ENCODE results near the gene PRPF19. TPM values are rescaled to one million over a fixed set of nuclear protein-coding genes. Genes with fewer than 3 reads are reported as not detected.

Gene PRPF19
- 39.8 and 46.0 TPM in 2 replicates for total RNA-seq

DNA sequence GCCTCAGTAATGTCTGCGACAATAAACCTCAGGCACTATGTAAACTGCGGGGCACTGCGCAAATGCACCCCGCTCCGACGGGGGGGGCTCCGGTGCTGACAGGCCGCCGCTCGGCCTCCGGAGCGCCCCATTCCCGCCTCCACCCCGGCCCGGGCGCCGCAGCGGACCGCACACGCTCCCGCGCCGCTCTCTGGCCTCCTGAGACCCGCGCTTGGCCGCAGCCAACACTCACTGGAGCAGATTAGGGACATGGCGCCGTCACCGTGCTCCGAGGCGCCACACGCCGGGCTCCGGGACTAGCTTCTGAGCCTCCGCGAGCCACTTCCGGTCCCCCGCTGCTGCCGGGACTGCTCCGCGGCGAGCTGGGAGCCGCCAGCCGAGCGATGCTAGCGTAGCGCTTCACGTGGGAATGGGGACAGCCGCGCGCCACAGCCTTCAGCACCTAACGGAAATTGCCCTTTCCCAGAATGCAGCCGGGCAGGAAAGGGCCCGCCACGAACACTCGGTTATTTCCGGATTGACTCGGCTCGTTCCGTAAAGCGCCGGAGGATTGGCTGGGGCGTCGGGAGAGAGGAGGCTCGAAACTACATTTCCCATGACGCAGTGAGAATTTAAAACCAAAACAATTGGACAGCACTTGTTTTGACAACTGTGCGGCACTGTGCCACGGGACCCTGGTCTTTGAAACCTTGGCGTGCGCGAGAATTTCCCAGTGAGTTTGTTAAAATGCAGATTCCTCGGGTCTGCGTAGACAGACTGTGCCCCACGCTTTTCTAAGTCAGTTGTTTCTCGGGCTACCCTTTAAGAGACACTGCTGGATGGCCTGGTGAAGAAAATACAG lies at the start of gene PRPF19:
TSS of gene PRPF19 (minus strand) at position 454 of the 841 bp plus-strand sequence. CDS start at position 251, 203 bp downstream.
- Histone ChIP-seq H3K4me1 (ENCODE audit: insufficient read depth, low read length) (peaks cover 20% of the 10 kb centered on the region), H3K27ac (ENCODE audit: low read depth, low read length) (peak within 1 kb of the TSS; percentile 76)

DNA sequence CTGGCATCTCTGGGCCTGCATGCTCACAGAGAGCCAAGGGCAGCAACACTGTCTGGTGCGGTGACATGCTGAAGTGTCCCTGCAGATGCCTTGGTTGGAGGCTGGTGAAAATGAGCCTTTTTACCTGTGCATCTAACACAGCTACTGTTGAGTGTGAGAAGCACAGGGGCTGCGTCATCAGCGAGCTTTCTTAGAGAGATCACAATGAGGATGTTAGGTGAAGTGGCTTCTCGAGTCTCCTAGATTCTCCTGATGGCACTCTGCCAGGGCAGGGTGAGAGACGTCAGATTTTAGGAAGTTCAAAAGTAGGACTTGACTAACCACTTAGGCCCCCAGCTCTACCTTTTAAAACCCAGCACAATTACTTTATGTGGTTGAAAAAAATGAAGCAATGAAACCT lies 49.2 kb upstream of the PRPF19 start:
- Histone ChIP-seq H3K9me3 (ENCODE audit: low read depth, low read length) (no peaks in the 10 kb centered on the region), H3K4me3 (ENCODE audit: insufficient read depth, low read length) (no peak overlapping the region), H3K4me2 (ENCODE audit: insufficient read depth, low read length) (no peak overlapping the region), H3K27ac (ENCODE audit: low read depth, low read length) (no peak overlapping the region), H2AFZ (ENCODE audit: low read length) (no peak overlapping the region), H3K79me2 (ENCODE audit: insufficient read depth, low read length) (no peaks in the 10 kb centered on the region), H3K27me3 (ENCODE audit: insufficient read depth, low read length) (peaks cover 4% of the 10 kb centered on the region), H3K36me3 (ENCODE audit: insufficient read depth, low read length) (no peaks in the 10 kb centered on the region), H4K20me1 (ENCODE audit: insufficient read depth, low read length) (no peaks in the 10 kb centered on the region), H3K4me1 (ENCODE audit: insufficient read depth, low read length) (peaks cover 11% of the 10 kb centered on the region)
- TF ChIP-seq, protein P1, sequence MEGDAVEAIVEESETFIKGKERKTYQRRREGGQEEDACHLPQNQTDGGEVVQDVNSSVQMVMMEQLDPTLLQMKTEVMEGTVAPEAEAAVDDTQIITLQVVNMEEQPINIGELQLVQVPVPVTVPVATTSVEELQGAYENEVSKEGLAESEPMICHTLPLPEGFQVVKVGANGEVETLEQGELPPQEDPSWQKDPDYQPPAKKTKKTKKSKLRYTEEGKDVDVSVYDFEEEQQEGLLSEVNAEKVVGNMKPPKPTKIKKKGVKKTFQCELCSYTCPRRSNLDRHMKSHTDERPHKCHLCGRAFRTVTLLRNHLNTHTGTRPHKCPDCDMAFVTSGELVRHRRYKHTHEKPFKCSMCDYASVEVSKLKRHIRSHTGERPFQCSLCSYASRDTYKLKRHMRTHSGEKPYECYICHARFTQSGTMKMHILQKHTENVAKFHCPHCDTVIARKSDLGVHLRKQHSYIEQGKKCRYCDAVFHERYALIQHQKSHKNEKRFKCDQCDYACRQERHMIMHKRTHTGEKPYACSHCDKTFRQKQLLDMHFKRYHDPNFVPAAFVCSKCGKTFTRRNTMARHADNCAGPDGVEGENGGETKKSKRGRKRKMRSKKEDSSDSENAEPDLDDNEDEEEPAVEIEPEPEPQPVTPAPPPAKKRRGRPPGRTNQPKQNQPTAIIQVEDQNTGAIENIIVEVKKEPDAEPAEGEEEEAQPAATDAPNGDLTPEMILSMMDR (IDR thresholded peaks at IDR 0.05; ENCODE audit: extremely low read depth, low read depth, low read length): no peak
- no peak for DNase-seq (ENCODE audit: insufficient read length, low spot score, missing footprints)

More for the DNA sequence above, at the start of gene PRPF19:
- H3K36me3 ChIP-seq (ENCODE audit: insufficient read depth, low read length): peaks cover 21% of the 10 kb centered on the region
- H3K27me3 ChIP-seq (ENCODE audit: insufficient read depth, low read length): peaks cover 14% of the 10 kb centered on the region
- TF ChIP-seq, protein P1 (IDR thresholded peaks at IDR 0.05; ENCODE audit: extremely low read depth, low read depth, low read length): no peak
- DNase-seq (ENCODE audit: insufficient read length, low spot score, missing footprints): peak; percentile 98
- H3K9me3 ChIP-seq (ENCODE audit: low read depth, low read length): no peaks in the 10 kb centered on the region
- H3K79me2 ChIP-seq (ENCODE audit: insufficient read depth, low read length): peaks cover 38% of the 10 kb centered on the region
- peak within 1 kb of the TSS; percentile 97 for H2AFZ ChIP-seq (ENCODE audit: low read length)
- H4K20me1 ChIP-seq (ENCODE audit: insufficient read depth, low read length): peaks cover 28% of the 10 kb centered on the region
- H3K4me3 ChIP-seq (ENCODE audit: insufficient read depth, low read length): peak within 1 kb of the TSS; percentile 89
- peak within 1 kb of the TSS; percentile 96 for H3K4me2 ChIP-seq (ENCODE audit: insufficient read depth, low read length)

DNA sequence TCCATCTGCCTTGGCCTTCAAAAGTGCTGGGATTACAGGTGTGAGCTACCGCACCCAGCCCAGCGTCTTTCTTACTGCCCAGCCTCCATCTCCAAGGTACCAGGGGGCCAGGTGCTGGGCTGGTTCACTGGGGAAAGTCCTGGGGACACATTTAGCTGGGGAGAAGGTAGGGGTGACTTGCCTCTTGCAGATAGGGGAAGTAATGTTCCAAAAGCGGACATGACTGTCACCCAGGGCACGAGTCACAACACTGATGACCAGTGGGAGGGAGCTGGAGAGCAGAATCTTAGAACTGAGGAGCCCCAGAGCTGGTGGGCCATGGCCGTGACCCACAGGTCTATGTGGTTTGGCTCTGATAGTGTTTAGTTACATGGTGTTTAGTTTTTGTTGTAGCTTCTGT lies 48.0 kb upstream of the PRPF19 start:
- H3K27me3 ChIP-seq (ENCODE audit: insufficient read depth, low read length): no peaks in the 10 kb centered on the region
- no peak overlapping the region for H3K4me2 ChIP-seq (ENCODE audit: insufficient read depth, low read length)
- H3K36me3 ChIP-seq (ENCODE audit: insufficient read depth, low read length): no peaks in the 10 kb centered on the region
- H3K4me1 ChIP-seq (ENCODE audit: insufficient read depth, low read length): peaks cover 11% of the 10 kb centered on the region
- no peak for DNase-seq (ENCODE audit: insufficient read length, low spot score, missing footprints)
- no peak overlapping the region for H2AFZ ChIP-seq (ENCODE audit: low read length)
- no peaks in the 10 kb centered on the region for H4K20me1 ChIP-seq (ENCODE audit: insufficient read depth, low read length)
- no peak overlapping the region for H3K4me3 ChIP-seq (ENCODE audit: insufficient read depth, low read length)
- TF ChIP-seq, protein P1 (IDR thresholded peaks at IDR 0.05; ENCODE audit: extremely low read depth, low read depth, low read length): no peak
- no peaks in the 10 kb centered on the region for H3K79me2 ChIP-seq (ENCODE audit: insufficient read depth, low read length)
- H3K9me3 ChIP-seq (ENCODE audit: low read depth, low read length): no peaks in the 10 kb centered on the region
- no peak overlapping the region for H3K27ac ChIP-seq (ENCODE audit: low read depth, low read length)

DNA sequence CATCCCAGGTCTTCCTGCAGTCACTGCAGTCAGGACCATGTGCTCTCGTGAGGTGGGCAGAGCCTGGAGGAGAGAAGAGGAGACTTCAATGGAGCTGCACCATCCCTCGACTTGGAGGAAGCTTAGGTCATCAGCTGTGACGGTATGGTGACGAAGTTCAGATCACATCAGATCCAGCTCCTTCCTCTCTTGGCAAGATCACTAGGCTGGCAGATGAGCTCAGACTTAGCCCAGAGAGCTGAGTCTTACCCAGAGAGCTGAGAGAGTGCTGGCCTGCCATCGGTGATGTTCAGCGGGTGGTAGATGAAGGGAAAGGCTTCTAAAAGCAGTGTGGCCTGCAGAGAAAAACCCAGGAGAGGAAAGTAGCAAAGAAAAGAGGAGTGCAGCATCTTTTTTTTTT lies 47.4 kb upstream of the PRPF19 start:
- Histone ChIP-seq H3K27ac (ENCODE audit: low read depth, low read length) (no peak overlapping the region), H3K36me3 (ENCODE audit: insufficient read depth, low read length) (no peaks in the 10 kb centered on the region), H2AFZ (ENCODE audit: low read length) (peak overlapping the region; percentile 76), H3K27me3 (ENCODE audit: insufficient read depth, low read length) (no peaks in the 10 kb centered on the region), H4K20me1 (ENCODE audit: insufficient read depth, low read length) (no peaks in the 10 kb centered on the region), H3K9me3 (ENCODE audit: low read depth, low read length) (no peaks in the 10 kb centered on the region), H3K4me1 (ENCODE audit: insufficient read depth, low read length) (peaks cover 11% of the 10 kb centered on the region), H3K79me2 (ENCODE audit: insufficient read depth, low read length) (no peaks in the 10 kb centered on the region), H3K4me3 (ENCODE audit: insufficient read depth, low read length) (no peak overlapping the region), H3K4me2 (ENCODE audit: insufficient read depth, low read length) (no peak overlapping the region)
- TF ChIP-seq, protein P1 (IDR thresholded peaks at IDR 0.05; ENCODE audit: extremely low read depth, low read depth, low read length): no peak
- DNase-seq (ENCODE audit: insufficient read length, low spot score, missing footprints): no peak

Measured in osteoblast (primary cell).